ENCODE data around the gene OR8J3.

Gene OR8J3

DNA sequence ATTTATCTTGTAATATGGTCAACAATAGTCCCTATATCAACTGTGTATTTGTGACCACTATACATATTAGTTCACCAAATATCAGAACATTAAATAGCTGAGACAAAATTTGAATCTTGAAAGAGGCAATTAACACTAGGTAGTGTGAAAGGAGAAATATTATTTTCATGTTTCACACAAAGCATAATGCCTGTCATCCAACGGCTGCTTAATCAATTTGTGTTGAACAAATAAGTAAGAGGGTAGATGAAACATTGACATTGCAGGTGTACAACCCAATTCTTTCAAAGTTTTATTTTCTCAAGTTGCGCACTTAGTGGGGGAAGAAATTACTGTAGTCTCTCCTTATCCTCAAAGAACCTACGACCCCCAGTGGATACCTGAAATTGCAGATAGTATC is 50.3 kb downstream of the OR8J3 start:
- TF ChIP-seq, protein P1, sequence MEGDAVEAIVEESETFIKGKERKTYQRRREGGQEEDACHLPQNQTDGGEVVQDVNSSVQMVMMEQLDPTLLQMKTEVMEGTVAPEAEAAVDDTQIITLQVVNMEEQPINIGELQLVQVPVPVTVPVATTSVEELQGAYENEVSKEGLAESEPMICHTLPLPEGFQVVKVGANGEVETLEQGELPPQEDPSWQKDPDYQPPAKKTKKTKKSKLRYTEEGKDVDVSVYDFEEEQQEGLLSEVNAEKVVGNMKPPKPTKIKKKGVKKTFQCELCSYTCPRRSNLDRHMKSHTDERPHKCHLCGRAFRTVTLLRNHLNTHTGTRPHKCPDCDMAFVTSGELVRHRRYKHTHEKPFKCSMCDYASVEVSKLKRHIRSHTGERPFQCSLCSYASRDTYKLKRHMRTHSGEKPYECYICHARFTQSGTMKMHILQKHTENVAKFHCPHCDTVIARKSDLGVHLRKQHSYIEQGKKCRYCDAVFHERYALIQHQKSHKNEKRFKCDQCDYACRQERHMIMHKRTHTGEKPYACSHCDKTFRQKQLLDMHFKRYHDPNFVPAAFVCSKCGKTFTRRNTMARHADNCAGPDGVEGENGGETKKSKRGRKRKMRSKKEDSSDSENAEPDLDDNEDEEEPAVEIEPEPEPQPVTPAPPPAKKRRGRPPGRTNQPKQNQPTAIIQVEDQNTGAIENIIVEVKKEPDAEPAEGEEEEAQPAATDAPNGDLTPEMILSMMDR (IDR thresholded peaks at IDR 0.05; ENCODE audit: low read depth, low read length, missing control alignments), result no peak
- in situ Hi-C loops (cut with HindIII; ENCODE audit: low sequenced_read_pairs), result no loop called here
- H3K4me3 ChIP-seq (ENCODE audit: low read depth, low read length), result no peak overlapping the region
- no peak for DNase-seq (ENCODE audit: low read depth)
